GM19397 (cell line): ENCODE data around the gene CCSER1.
"Not testable (repeated sequence)": the region's sequence is repeated elsewhere in the genome, so short reads cannot be mapped to it uniquely, and the experiment has no call there.

Experiments used
- ATAC-seq: cut with Tn5 transposase; IDR thresholded peaks from one replicate; pipeline ENCODE4 v1.9.1; 2021; ENCODE audit warnings: mild to moderate bottlenecking, moderate library complexity; ENCODE audit not compliant: unreplicated experiment

The CCSER1 gene

GRCh38 chr4:90641861-90642599 is 514.8 kb downstream of the CCSER1 start:
- no peak for ATAC-seq

DNA sequence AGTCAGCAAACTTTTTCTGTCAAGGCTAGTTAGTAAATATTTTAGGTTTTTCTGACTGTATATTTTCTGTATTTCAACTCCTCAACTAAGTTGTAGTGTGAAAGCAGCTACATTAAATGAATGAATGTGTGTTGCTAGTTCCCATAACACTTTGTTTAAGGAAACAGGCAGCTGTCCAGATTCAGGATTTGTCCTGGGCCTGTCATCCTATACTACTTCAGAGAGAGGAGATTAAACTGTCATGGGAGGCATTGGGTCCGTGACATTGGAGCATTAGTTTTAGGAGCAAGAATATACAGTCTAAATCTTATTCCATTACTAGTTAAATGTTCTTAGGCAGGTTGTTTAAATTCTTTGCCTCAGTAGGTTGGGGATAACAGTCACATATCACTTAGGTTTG is 516.0 kb downstream of the CCSER1 start:
- no peak for ATAC-seq

DNA sequence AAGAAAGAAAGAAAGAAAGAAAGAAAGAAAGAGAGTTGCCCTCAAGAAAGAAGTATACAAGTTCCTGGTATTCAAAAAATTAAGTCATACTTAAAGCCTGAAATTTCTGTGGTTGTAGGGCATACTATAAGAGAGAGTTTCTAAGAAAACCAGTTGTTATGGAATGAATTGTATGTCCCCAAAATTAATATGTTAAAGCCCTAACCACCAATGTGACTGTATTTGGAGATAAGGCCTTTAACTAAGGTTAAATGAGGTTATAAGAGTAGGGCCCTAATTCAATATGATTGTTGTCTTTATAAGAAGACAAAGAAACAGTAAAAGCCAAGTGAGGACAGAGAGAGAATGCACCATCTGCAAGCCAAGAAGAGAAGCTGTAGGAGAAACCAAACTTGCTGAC is 521.1 kb downstream of the CCSER1 start:
- ATAC-seq = no peak

DNA sequence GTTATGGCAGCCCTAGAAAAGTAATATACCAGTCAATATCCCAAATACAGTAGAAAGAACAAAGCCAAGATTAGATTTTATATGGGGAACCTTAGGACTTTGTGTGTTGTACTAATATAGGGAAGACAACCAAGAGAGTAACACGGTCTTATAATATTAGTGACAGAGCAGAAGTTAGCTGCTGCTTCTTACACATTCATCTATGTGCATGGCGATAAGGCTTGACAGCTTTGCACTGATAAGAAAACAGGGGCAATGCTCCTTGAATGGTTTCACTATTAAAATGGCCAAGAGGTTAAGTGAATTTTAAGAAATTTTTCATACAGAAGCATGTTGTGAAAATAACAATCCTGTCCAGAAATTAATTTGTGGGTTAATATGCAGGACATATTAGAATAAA is 521.6 kb downstream of the CCSER1 start:
- no peak for ATAC-seq

GRCh38 chr4:90660672-90661071 is 533.5 kb downstream of the CCSER1 start:
- ATAC-seq = no peak

DNA sequence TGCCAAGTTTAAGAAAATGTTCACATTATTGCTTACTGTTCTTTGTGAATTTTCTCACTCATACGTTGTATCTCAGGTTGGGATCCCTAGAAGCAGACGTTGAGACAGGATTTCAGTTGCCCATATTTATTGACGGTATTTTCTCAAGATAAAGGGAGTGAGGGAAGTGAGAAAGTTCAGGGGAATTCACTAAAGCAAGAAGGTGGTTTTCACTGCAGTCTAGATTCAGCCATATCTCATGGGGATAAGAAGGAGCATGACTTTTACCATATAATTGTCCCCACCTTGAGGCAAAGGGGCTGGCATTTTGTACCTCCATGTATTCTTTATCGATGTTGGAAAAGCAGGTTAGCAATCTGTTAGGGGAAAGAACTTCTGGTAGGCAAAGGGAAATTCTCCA is 543.0 kb downstream of the CCSER1 start:
- no peak for ATAC-seq

- ATAC-seq = no peak
Observed at GRCh38 chr4:90689739-90690138, 562.5 kb downstream of the CCSER1 start.

DNA sequence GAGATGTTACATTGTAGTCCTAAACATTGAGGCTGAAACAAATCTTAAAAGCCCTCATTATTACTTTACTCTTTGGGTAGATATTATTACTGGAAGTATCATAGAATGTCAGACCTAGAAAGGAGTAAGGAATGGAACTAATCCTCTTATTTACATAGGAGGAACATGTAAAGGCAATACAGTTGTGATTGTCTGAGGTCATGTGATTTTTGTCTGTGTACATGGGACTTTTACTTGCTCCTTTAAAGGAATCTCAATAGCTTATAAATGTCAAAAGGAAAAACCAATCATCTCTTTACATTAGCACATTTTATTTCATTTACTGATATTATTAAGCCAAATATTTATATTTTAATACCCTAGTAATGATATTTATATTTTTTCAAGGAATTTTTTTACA is 568.2 kb downstream of the CCSER1 start:
- ATAC-seq = no peak

- ATAC-seq = not testable (repeated sequence)
Observed at GRCh38 chr4:90705501-90705900, 578.3 kb downstream of the CCSER1 start.

DNA sequence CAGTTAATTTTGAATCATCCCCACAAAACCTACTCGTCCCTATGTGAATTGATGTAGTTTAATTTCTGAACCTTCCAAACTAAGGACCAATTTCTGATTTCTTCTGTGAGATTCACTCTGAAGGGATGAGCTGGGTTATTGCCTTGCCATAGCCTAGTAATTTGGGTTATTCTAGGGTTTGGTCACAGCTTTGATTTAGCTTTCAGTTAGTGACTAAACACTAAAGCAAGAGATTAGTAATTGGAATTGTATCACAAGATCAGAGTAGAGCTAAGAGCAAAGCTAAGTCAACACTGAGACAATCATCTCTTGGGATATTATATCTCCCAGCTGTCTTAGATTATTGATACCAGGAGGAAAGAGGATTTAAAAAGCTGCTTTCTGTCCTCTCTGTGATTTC is 588.0 kb downstream of the CCSER1 start:
- no peak for ATAC-seq

DNA sequence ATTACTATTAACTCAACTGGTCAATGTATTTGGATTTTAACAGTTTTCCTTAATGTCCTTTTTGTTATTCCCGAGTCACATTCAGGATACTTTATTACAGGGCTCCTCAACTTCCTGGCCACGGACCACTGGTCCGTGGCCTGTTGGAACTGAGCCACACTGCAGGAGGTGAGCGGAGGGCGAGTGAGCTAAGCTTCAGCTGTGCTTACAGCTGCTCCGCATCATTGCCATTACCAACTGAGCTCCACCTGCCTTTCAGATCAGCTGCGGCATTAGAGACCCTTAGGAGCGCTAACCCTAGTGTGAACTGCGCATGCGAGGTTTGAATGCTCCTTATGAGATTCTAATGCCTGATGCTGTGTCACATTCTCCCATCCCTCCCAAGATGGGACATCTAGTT is 591.7 kb downstream of the CCSER1 start:
- ATAC-seq = no peak

DNA sequence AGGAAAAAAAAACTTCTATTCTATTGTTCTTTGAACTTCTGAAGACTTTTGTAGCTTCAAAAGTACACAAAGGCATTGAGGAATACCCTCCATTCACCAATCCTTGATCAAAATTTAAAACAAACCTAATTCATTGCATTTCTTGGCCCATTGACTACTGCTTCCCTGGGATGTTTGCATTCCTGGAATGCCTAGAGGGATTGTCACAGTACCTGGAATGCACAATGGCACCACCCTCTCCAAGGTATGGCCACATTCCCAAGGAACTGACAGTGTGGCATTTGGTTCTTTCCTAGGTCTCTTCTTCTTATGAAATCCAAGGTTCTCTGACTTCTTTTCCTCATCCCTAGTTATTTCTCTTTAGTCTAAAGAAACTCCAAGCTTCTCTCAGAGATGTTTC is 600.7 kb downstream of the CCSER1 start:
- no peak for ATAC-seq

- no peak for ATAC-seq
Observed at GRCh38 chr4:90730752-90731151, 603.6 kb downstream of the CCSER1 start.

- no peak for ATAC-seq
Observed at GRCh38 chr4:90733211-90733610, 606.0 kb downstream of the CCSER1 start.

- no peak for ATAC-seq
Observed at GRCh38 chr4:90745176-90745575, 618.0 kb downstream of the CCSER1 start.

DNA sequence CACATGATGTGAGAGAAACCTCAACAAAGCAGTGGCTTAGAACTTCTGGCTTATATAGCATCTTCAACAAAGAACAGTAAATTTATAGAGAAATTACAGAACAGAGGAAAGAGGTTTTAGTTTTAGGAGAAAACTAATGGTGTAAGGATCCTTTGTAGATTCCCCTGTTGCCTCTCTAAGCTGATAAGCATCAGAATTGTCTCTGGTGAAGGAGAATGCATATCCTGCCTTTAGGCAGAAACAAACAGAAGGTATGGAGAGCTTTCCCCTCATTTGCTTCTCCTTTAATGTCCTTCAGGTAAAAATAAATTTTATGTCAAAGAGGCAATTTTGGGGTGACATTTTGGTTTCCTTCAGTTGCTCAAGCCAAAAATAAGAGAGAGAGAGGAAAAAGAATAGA is 625.9 kb downstream of the CCSER1 start:
- no peak for ATAC-seq

DNA sequence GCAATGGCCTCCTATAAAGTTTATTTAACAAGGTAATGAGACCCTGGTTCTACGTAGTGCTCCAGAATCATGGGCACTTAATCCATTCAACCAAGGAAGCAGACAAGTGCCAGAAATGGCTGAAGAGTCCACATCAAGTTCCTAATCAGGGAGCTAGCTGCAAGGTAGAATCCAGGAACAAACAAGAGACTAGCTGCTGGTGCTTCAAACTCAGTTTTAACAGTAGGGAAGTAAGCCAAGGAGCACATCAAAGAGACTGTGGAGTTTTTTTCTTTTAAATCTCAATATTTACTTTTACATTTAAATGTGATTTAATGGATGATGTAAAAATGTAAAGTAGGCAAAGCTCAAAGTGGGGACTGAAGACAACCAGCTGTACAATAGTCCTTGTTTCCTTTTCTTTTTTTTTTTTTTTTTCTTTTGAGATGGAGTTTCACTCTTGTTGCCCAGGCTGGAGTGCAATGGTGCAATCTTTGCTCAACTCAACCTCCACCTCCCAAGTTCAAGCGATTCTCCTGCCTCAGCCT is 630.4 kb downstream of the CCSER1 start:
- ATAC-seq = no peak

DNA sequence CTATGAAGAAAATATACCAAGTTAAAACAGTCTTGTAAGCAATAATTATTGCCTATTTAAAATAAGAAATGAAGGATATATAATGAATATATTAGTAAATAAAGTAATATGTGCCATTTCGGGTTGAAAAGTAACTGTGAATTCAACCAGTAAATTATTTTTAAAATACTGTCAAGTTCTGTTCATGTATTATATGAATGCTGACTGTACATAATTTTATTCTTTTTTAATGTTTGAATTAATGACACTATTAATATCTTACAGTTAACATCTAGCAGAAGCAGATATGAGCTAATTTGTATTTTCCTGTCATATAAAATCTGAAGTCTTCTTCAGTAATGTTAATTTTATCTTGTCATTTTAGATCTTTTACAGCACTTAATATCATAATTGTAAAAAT is 632.9 kb downstream of the CCSER1 start:
- ATAC-seq = no peak

GRCh38 chr4:90766837-90767236 is 639.6 kb downstream of the CCSER1 start:
- no peak for ATAC-seq

DNA sequence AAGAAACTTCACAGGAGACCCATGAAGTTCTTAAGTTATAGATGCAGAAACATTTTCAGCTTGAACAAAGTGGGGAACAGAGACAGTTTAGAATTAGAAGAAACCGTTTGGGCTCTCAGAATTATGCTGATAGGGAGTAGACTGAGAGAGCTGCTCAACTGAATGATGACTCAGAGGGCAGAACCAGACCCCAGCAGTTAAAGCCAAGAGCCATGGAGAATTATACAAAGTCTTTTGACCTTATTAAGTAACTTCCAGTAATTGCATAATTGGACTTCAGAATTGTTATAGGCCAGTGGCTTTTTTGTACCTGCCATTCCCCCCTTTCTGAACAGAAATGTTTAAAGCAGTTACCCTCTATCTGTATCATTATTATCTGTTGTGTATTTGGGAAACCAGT is 642.1 kb downstream of the CCSER1 start:
- no peak for ATAC-seq

- ATAC-seq = no peak
Observed at GRCh38 chr4:90780193-90780592, 653.0 kb downstream of the CCSER1 start.

DNA sequence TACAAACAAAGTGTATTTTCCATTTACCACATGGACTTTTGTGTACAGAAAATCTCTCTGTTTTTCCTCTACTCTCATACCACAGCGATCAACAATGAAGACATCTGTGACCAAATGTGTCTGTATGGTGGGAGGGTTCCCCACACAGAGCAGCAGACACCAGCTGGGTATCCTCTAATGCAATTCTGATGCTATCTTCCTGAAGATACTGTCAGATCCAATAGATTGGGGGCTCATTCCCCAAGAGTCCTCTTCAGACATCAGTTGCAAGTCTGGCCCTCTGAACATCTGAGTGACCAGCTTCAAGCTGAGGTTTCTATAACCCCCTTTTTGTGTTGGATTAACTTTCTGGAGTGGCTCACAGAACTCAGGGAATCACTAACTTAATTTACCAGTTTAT is 659.4 kb downstream of the CCSER1 start:
- no peak for ATAC-seq

DNA sequence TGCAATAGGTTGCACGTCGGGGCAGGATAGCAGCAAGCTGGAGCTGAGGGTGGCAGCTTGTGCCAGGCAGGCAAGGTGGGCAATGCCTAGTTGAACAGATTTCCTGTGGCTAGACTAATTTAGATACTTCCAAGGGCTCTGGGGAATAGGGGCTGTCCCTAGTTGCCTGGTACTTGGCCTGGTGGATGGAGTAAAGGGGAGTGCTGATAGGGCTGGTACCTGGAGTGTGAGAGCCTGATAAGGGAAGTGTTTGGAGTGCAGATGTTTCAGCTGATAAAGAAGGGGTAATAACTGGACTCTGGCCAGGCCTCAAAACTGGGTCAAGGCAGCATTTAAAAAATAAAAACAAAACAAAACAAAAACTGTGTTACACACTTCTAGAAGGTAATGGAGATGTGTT is 665.5 kb downstream of the CCSER1 start:
- no peak for ATAC-seq
